Erythroblast (primary cell): Measurements from ENCODE around the gene ANKRD28.

ENCODE experiments used
- DNase-seq, 2 experiments: peaks; one replicate each; lab custom pipeline; 2025; lab: John Stamatoyannopoulos, UW
- GATA1 ChIP-seq: IDR thresholded peaks from 2 replicates; pipeline ENCODE4 v1.6.1; 2011; ENCODE audit warnings: low read depth, mild to moderate bottlenecking, control low read depth, low read length, moderate library complexity
- POLR2A ChIP-seq: IDR thresholded peaks from 2 replicates; pipeline ENCODE4 v1.6.1; 2011; ENCODE audit warnings: mild to moderate bottlenecking, low read length

The ANKRD28 gene

DNA sequence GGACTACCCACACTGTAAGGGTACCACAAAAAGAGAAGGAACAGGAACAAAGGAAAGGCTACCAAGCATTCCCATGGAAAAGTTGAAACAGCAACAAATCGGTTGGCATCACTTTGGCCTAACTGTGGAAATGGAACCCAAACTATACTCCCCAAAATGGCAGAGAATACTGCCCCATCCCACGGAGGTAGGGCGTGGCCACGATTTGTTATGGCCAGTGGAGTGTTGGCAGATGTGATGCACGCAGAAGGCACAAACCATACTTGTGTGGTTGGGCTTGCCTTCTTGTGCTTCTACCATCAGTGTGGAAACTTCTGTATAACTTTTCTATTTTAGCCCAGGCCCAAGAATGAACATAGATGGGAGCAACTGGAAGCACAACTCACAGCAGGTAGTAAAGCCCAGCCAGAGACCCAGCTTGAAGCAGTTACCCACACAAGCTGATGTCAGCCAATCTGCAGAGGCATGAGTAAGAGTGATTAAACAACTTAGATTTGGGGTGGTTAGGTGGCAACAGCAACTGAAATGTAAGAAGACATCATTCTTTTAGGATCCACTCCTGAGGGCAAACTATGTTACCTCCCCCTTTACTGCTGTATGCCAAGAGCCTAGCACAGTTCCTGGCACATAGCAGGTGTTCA is 132.1 kb downstream of the ANKRD28 start:
- TF ChIP-seq POLR2A (no peak), GATA1 (no peak)
- no peak for DNase-seq

DNA sequence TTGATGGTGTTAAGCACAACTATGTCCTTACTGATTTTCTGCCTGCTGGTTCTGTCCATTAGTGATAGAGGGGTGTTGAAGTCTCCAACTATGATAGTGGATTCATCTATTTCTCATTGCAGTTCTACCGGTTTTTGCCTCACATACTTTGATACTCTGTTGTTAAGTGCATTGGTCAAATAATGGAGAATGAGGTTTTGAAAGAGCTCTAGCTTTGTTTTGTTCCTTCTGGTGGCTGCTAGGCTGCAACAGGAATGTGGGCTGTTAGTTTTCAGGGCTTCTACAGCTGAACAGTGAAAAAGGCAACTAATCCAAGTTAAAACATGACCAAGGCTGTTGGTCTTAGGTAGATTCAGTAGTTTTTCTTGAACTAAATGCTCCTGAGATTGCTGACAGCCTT is 133.6 kb downstream of the ANKRD28 start:
- DNase-seq = no peak
- no peak for TF ChIP-seq GATA1
- TF ChIP-seq POLR2A = no peak

DNA sequence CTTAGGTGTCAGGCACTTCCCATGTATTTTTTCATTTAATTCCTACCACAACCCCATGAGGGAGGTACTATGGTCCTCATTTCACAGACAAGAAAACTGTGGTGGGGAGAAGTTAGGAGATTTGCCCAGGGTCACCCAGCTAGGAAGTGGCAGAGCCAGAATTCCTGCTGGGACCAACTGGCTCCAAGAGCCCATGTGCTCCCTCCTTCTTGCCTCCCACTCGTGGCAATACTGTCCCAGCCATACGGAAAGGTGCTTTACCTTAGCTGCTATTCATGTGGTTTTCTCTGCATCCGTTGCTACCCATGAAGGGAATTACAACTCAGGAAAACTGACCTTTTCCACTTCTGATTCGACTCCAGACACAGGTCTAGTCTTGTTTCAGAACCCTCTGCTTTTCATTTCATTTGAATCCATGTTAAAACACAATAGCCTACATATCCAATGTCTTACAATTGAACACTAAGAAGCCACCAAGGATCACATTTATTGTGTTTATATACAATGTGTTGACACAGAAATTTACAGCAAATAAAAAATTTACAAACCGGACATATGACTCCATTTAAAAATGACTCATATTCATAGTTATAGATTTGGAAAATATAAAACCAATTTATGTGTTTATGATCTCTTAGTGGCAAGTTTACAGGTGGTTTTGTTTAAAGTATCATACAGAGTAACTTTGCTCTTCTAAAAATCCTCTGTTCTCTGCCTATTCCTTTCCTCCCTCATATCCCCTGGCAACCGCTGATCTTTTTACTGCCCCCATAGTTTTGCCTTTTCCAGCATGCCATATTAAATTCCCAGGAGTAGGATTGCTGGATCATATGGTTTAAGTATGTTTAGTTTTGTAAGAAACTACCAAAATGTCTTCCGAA is 137.5 kb downstream of the ANKRD28 start:
- TF ChIP-seq POLR2A = no peak
- no peak for TF ChIP-seq GATA1
- DNase-seq = no peak

DNA sequence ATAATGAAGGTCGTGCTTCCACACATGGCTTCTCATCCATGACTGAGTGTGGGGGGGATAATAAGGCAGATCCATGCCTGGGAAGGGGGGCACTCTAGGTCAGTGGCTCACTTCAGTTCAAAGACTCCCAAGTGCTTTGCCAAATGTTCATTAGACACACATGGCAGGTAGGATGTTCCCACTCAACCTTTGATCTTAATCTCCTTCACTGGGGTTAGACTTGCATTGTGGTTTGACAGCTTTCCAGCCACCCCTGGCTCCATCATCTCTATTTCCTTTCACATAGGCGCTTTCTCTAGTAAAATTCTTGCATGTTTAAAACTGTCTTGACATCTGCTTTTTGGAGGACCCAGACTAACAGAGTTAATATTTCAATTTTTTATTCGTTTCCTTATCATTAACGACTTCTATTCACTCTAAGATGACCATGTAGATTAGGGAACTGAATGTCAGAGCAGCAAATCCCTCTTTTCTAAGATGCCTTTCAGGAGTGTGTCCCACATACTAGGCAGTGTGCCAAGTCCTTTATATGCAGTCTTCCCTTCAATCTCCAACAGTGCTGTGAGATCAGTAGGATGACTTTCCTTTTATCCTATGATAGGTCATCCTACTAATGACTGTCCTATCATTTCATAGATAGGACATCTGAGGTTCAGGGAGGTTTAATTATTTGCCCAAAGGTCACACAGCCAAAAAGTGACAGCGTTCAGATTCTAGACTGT is 138.4 kb downstream of the ANKRD28 start:
- DNase-seq = no peak
- TF ChIP-seq GATA1 (no peak), POLR2A (no peak)

DNA sequence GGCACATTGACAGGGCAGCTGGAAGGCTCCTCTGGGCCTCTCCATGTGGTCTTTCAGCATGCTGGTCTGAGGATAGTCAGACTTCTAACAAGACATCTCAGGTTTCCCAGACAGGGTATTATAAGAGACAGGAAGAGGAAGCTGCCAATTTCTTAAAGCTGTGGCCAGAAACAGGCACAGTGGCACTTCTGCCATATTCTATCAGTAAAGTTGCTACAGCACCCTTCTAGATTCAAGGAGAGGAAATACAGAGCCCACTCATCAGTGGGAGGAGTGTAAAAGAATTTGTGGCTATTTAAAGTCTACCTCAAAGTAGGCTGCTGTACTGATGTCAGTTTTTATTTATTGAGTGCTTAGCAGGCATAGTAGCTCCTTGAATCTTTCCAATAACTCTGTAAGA is 140.8 kb downstream of the ANKRD28 start:
- TF ChIP-seq POLR2A (no peak), GATA1 (no peak)
- no peak for DNase-seq

DNA sequence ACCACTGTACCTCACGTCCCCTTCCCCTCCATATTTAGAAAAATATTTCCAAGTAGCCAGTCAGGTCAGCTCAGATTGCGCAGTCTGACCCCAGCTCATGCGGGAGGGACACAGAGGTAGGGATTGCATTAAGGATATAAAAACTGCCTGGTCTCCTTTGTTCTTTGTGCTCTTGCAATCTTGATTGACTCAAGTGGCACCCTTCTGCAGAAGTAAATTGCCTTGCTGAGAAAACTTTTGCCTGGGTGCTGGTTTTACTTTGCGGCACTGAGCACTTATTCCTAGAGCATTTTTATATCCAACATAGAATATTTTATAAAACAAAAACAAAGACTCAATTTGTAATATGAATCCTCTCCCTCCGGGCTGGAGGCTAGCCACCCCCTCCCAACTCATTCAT is 141.4 kb downstream of the ANKRD28 start:
- DNase-seq = no peak
- TF ChIP-seq POLR2A = no peak
- no peak for TF ChIP-seq GATA1

DNA sequence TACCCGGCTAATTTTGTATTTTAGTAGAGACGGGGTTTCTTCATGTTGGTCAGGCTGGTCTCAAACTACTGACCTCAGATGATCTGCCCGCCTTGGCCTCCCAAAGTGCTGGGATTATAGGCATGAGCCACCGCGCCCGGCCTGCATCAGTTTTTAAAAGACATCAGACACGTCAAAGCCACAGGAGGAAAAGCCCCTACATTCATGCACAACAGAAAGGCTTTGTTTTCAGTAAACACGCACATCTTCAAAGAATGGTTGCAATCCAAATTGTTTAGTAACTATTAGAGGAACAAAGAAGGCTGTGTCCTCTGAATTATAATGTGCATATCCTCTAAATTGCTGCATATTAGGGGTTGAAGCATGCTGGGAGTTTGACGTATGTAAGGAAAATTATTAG is 142.9 kb downstream of the ANKRD28 start:
- TF ChIP-seq GATA1 = no peak
- TF ChIP-seq POLR2A = no peak
- no peak for DNase-seq

DNA sequence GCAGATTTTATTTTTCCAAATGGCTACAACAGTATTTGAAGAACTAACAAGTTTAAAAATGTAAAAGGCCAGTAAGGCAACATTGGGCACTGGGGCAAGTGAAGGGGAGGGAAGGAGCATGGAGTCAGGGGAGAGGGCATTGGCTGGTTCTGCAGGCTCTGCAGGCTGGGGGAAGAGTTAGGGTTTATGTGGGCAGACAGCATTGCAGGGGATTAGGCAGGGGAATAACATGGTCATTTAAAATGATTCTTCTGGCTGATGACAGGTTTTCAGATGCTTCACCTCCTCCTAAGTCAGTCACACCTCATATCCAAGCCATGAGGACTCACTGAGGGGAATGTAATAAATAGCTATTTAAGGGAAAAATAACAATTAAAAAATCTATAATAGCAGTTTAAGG is 143.7 kb downstream of the ANKRD28 start:
- TF ChIP-seq GATA1 = no peak
- no peak for DNase-seq

DNA sequence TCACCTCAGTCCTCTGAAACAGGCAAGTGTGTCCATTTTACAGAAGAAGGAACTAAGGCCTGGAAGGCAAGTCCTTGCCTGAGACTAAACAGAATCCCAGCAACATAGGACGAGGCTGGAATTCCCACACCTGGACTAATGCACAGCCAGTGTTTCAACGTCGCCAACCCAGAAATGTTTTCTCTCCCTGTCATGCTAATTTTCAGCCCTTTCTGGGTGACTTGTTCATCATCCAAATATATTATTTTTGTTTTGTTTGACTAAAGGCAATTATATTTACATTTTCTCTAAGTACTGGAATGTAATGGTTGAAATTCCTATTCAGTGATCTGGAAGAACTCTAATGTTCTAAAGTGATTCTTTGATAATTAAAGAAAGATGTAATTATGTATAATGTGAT is 144.5 kb downstream of the ANKRD28 start:
- TF ChIP-seq GATA1 (no peak), POLR2A (no peak)
- no peak for DNase-seq

DNA sequence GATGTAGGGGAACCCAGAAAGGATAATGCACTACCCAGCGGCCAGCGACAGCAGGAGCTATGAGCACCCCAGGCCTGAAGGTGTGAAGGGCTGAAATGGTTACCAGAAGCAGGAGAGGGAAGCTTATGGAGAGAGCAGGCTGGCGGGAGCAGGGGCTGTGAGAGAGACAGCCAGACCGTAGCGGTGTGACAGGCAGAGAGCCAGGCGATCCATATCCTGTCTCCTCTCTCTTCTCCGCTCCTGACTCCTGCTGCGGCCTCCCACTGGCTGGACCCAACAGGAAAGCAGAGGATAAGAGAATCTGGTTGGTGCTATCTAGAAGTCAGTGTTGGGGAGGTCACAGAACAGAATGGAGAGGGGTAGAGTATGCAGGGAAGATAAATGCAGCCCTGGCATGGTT is 146.4 kb downstream of the ANKRD28 start:
- no peak for DNase-seq
- TF ChIP-seq GATA1 (no peak), POLR2A (no peak)

DNA sequence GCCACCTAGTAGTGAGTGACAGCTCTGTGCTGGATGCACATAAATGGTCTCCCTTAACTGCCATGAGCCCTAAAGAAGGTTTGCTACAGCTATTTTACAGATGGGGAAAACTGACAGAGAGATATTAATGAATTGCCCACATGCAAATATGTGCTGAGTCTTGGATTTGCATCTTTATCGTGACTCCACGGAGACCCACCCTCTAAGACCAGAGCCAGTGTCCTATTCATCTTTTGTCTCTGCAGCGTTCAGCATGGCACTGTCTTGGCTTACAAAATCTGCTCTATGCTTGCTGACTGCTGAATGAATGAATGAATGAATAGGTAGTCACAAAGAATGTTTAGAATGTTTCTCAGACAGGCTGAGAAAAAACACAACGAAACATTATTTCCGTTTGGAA is 147.9 kb downstream of the ANKRD28 start:
- no peak for DNase-seq
- no peak for TF ChIP-seq POLR2A
- TF ChIP-seq GATA1 = no peak

DNA sequence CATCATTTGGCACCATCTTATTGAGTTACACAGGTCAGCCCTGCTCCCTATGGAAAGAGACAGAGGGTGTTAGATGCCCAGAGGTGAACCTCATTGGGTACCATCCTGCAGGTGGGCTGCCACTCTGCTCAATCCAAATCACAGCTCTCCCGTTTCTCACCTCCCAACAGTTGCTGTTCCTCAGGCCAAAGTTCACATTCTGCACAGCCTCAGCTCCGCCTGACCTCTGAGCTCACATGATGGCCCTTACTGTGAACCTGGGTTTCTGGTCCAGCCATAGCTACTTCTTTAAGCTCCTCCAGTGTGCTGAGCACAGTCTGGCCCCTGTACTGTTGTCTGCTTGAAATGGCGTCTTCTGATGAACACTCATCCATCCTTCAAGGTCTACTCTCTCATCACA is 148.4 kb downstream of the ANKRD28 start:
- TF ChIP-seq GATA1 = no peak
- no peak for TF ChIP-seq POLR2A
- no peak for DNase-seq

DNA sequence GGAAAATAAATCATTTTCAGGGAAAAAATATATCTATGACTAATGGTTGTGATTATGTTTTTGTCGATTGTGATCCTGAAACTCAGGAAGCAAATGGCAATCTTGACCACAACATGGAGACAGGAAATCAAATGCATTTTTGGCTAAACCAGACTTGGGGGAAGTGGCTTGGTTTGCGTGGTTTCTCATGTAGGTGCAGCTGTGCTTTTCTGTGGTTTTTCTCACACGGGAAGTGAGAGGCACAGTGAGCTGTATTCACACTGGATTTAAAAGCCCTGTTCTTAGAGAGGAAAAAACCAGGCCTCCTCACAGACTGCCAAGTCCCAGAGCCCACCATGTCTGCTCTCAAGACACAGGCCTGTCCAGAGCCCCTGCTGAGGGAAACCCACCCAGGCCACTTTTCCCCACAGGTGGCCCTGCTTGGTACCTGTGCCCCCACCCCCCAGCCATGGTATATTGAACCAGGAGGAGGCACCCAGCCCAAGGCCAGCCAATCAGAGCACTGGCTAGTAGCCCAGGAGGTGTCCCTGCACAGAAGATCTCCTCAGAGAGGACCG is 150.1 kb downstream of the ANKRD28 start:
- no peak for DNase-seq
- TF ChIP-seq GATA1 = no peak
- TF ChIP-seq POLR2A = no peak
